ENCODE data around the gene PLD1. TPM values are rescaled to one million over a fixed set of nuclear protein-coding genes. Genes with fewer than 3 reads are reported as not detected.

Gene PLD1
- total and polyA plus RNA-seq, 2 of the 8 experiments (the other 6 are each of a cell fraction or from before 2014, with no cell fraction given) = 1.2 to 2.6 TPM

DNA sequence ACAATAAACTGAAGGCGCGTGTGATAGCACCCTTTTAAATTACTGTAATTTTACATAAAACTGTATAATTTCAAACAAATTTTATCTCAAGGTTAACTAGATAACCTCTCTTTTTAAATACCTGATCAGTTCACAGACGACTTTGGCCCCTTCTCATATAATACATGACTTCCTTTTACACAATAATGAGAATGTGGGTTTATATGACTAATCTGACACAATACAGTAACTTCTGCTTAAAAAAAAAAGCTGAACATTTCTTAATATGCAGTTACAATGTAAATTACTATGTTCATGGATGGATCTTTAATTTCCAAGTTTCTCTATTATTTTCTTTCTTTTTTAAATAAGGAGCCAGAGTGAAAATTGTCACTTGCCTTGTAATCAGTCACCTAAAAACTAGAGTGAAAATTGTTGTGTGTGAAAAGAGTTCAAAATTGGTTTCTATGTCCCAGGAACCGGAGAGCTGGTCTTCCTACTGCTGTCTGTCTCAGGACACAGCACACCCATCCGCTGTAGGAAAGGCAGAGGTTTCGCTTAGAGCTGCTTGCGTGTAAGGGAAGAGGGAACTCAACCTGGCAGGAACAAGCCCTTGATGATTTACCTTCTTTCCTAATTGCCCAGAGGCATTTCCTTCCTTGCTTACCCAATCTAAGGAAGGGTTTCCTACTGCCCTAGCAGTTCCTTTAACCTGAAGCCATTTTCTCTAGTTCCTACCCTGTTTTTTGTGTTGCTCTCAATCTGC lies 33.3 kb downstream of the PLD1 start:
- H4K5ac ChIP-seq (ENCODE audit: insufficient read length, low read depth, low read length) = no peak overlapping the region
- H3K27ac ChIP-seq (ENCODE audit: low read depth, low read length) = no peak overlapping the region
- no peak overlapping the region for H2BK5ac ChIP-seq (ENCODE audit: low read depth, low read length)
- no peak overlapping the region for H3K14ac ChIP-seq (ENCODE audit: insufficient read length)
- peak overlapping the region; percentile 88 for H2AFZ ChIP-seq (ENCODE audit: low read length)
- FAIRE-seq (no peak), DNase-seq (ENCODE audit: low read depth in 1 of 2, low spot score in 2 of 2) (no peak)
- H3K23ac ChIP-seq (ENCODE audit: insufficient read length) = no peak overlapping the region
- H3K9me3 ChIP-seq (ENCODE audit: insufficient read depth in 2 of 2, low read depth in 1 of 2, low read length in 1 of 2) = no peaks in the 10 kb centered on the region
- H3K79me2 ChIP-seq (ENCODE audit: control insufficient read depth in 1 of 2, insufficient read depth in 2 of 2, low read length in 2 of 2) = no peaks in the 10 kb centered on the region
- H2AK5ac ChIP-seq (ENCODE audit: low read depth, low read length) = no peak overlapping the region
- no peaks in the 10 kb centered on the region for H3K27me3 ChIP-seq (replicated peaks in 1 of 4; ENCODE audit: control insufficient read depth in 3 of 4, extremely low read depth in 1 of 4, insufficient read depth in 3 of 4, low read length in 3 of 4)
- H4K20me1 ChIP-seq (replicated peaks in 1 of 2; ENCODE audit: control insufficient read depth in 1 of 2, insufficient read depth in 2 of 2, low read length in 2 of 2) = no peaks in the 10 kb centered on the region
- no peak overlapping the region for H3K56ac ChIP-seq (replicated peaks; ENCODE audit: insufficient read length, low read depth, low read length)
- H4K8ac ChIP-seq (ENCODE audit: extremely low read depth, insufficient read depth, low read length) = no peak overlapping the region
- ChIA-PET CTCF (ENCODE audit: partially characterized antibody) (interaction anchor here (0.6 to 1.4 kb wide), 6 partner anchors 56 to 614 kb away, joined by 3 to 4 read pairs (median 3); no protein-coding TSS in a partner anchor), POLR2A (ENCODE audit: partially characterized antibody) (no interaction called here)
- no peaks in the 10 kb centered on the region for H3K23me2 ChIP-seq (ENCODE audit: low read depth, low read length)
- 92% methylated on average over 7 of the region's 7 CpGs; no CpG with 5 or more reads in 1 of the 2 experiments for WGBS, 2 experiments (ENCODE audit: extremely low coverage in 1 of 2, insufficient coverage in 1 of 2, insufficient read length in 1 of 2, insufficient replicate concordance in 2 of 2, low coverage in 1 of 2, low lambda C conversion rate in 2 of 2, missing lambda C conversion rate in 1 of 2)
- H3K36me3 ChIP-seq (ENCODE audit: control insufficient read depth in 2 of 4, insufficient read depth in 4 of 4, low read length in 3 of 4) = no peaks in the 10 kb centered on the region
- H3K18ac ChIP-seq (ENCODE audit: extremely low read depth, low read length) = no peak overlapping the region
- H2BK12ac ChIP-seq (ENCODE audit: low read depth, low read length) = no peak overlapping the region
- H3K4ac ChIP-seq (replicated peaks; ENCODE audit: insufficient read length, low read depth, low read length) = no peak overlapping the region
- H2BK120ac ChIP-seq (replicated peaks; ENCODE audit: low read depth, low read length) = no peak overlapping the region
- no peak overlapping the region for H3K4me3 ChIP-seq (ENCODE audit: extremely low read depth in 1 of 4, insufficient read depth in 2 of 4, low read depth in 3 of 4, low read length in 4 of 4)
- H2BK20ac ChIP-seq (ENCODE audit: low read length) = no peak overlapping the region
- H3K4me1 ChIP-seq (replicated peaks in 1 of 4; ENCODE audit: control insufficient read depth in 3 of 4, insufficient read depth in 4 of 4, low read length in 3 of 4) = peaks cover 2 to 7% (median 5%) of the 10 kb centered on the region in 4 experiments; a peak in 4 of 7 replicates
- no peak overlapping the region; a peak in 2 of 4 replicates for H3K4me2 ChIP-seq (ENCODE audit: insufficient read depth in 1 of 2, low read depth in 2 of 2, low read length in 2 of 2)
- H2BK15ac ChIP-seq (ENCODE audit: low read length) = no peak overlapping the region
- no peaks in the 10 kb centered on the region for H3K79me1 ChIP-seq (ENCODE audit: low read depth, low read length)
- no peak overlapping the region for H4K91ac ChIP-seq (replicated peaks; ENCODE audit: insufficient read length, low read length)
- H3K9ac ChIP-seq (replicated peaks in 1 of 4; ENCODE audit: extremely low read depth in 1 of 4, low read depth in 3 of 4, low read length in 3 of 4) = no peak overlapping the region; a peak in 1 of 7 replicates
- TF ChIP-seq JUN (IDR thresholded peaks at IDR 0.05; ENCODE audit: low read depth, low read length) (no peak), RBBP5 (IDR thresholded peaks at IDR 0.05; ENCODE audit: borderline replicate concordance, low read depth, low read length) (no peak), SIRT6 (IDR thresholded peaks at IDR 0.05; ENCODE audit: low read length) (no peak), JUND (IDR thresholded peaks at IDR 0.05; ENCODE audit: low read length) (no peak), HDAC6 (IDR thresholded peaks at IDR 0.05; ENCODE audit: low read depth, low read length) (no peak), CHD2 (IDR thresholded peaks at IDR 0.05; ENCODE audit: low read length) (no peak), CHD1 (IDR thresholded peaks at IDR 0.05; ENCODE audit: low read depth, low read length) (no peak), CBX8 (IDR thresholded peaks at IDR 0.05; ENCODE audit: borderline replicate concordance, low read depth, low read length) (no peak), SP1 (IDR thresholded peaks at IDR 0.05; ENCODE audit: low read depth, low read length) (no peak), SUZ12 (IDR thresholded peaks at IDR 0.05; ENCODE audit: low read length) (no peak), SRF (IDR thresholded peaks at IDR 0.05; ENCODE audit: low read depth, low read length) (no peak), TAF1 (IDR thresholded peaks at IDR 0.05; ENCODE audit: low read depth, low read length) (no peak)
- TF ChIP-seq, protein P1, sequence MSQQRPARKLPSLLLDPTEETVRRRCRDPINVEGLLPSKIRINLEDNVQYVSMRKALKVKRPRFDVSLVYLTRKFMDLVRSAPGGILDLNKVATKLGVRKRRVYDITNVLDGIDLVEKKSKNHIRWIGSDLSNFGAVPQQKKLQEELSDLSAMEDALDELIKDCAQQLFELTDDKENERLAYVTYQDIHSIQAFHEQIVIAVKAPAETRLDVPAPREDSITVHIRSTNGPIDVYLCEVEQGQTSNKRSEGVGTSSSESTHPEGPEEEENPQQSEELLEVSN (IDR thresholded peaks at IDR 0.05) = no peak

Measured in H1 (cell line).